H9 (cell line): ENCODE measurements around the gene VILL. TPM values are rescaled to one million over a fixed set of nuclear protein-coding genes. Genes with fewer than 3 reads are reported as not detected.

ENCODE experiments used
- DNase-seq: peaks from one replicate; pipeline ENCODE4 v3.0.0-alpha.2; 2017
- H2AFZ ChIP-seq: one replicate; pipeline ENCODE4 v1.6.1; 2013; ENCODE audit warnings: mild to moderate bottlenecking, low read length, control low read depth, moderate library complexity
- H2AK5ac ChIP-seq: 2 replicates; pipeline ENCODE4 v1.6.1; 2013; ENCODE audit warnings: low read length, control low read depth, mixed read lengths; ENCODE audit not compliant: insufficient read length
- H2BK120ac ChIP-seq: one replicate; pipeline ENCODE4 v1.6.1; 2013; ENCODE audit warnings: low read depth, mild to moderate bottlenecking, low read length, control low read depth, inconsistent platforms; ENCODE audit not compliant: poor library complexity, severe bottlenecking
- H2BK12ac ChIP-seq: 2 replicates; pipeline ENCODE4 v1.6.1; 2013; ENCODE audit warnings: low read length, control low read depth, mixed read lengths, low read depth; ENCODE audit not compliant: insufficient read length
- H2BK15ac ChIP-seq: 2 replicates; pipeline ENCODE4 v1.6.1; 2013; ENCODE audit warnings: low read depth, low read length, control low read depth
- H2BK20ac ChIP-seq: one replicate; pipeline ENCODE4 v1.6.1; 2013; ENCODE audit warnings: low read depth, mild to moderate bottlenecking, low read length, control low read depth, inconsistent platforms; ENCODE audit not compliant: poor library complexity, severe bottlenecking
- H2BK5ac ChIP-seq: 2 replicates; pipeline ENCODE4 v1.6.1; 2013; ENCODE audit warnings: low read length, control low read depth, mixed read lengths; ENCODE audit not compliant: insufficient read length
- H3K14ac ChIP-seq: 2 replicates; pipeline ENCODE4 v1.6.1; 2013; ENCODE audit warnings: low read length, control low read depth; ENCODE audit not compliant: insufficient read depth
- H3K18ac ChIP-seq: 2 replicates; pipeline ENCODE4 v1.6.1; 2013; ENCODE audit warnings: low read depth, mild to moderate bottlenecking, mixed read lengths, low read length, control low read depth; ENCODE audit not compliant: insufficient read length
- H3K23ac ChIP-seq: 2 replicates; pipeline ENCODE4 v1.6.1; 2013; ENCODE audit warnings: low read length, control low read depth, mixed read lengths, low read depth; ENCODE audit not compliant: insufficient read length
- H3K23me2 ChIP-seq: 2 replicates; pipeline ENCODE4 v1.6.1; 2013; ENCODE audit warnings: low read depth, mild to moderate bottlenecking, mixed read lengths, low read length, control low read depth; ENCODE audit not compliant: insufficient read length, poor library complexity, severe bottlenecking
- H3K27ac ChIP-seq: 2 replicates; pipeline ENCODE4 v1.5.1; 2013; ENCODE audit warnings: low read length, control low read depth, mixed read lengths, low read depth; ENCODE audit not compliant: insufficient read length
- H3K27me3 ChIP-seq: 2 replicates; pipeline ENCODE4 v1.6.1; 2013; ENCODE audit warnings: low read length, control low read depth, inconsistent platforms; ENCODE audit not compliant: insufficient read depth
- H3K4ac ChIP-seq: 2 replicates; pipeline ENCODE4 v1.6.1; 2013; ENCODE audit warnings: low read depth, mild to moderate bottlenecking, control low read depth, inconsistent platforms, low read length, moderate library complexity
- H3K4me1 ChIP-seq: 2 replicates; pipeline ENCODE4 v1.6.1; 2013; ENCODE audit warnings: low read length, control low read depth, inconsistent platforms; ENCODE audit not compliant: insufficient read depth
- H3K4me2 ChIP-seq: 2 replicates; pipeline ENCODE4 v1.6.1; 2013; ENCODE audit warnings: low read length, control low read depth, mixed read lengths; ENCODE audit not compliant: insufficient read length, insufficient read depth
- H3K56ac ChIP-seq: 2 replicates; pipeline ENCODE4 v1.6.1; 2013; ENCODE audit warnings: low read depth, mild to moderate bottlenecking, mixed read lengths, low read length, control low read depth; ENCODE audit not compliant: insufficient read length
- H3K79me1 ChIP-seq: 2 replicates; pipeline ENCODE4 v1.6.1; 2013; ENCODE audit warnings: low read depth, mild to moderate bottlenecking, moderate library complexity, low read length, control low read depth, inconsistent platforms; ENCODE audit not compliant: insufficient read depth, poor library complexity, severe bottlenecking
- H3K79me2 ChIP-seq: 2 replicates; pipeline ENCODE4 v1.6.1; 2013; ENCODE audit warnings: low read length, control low read depth, inconsistent platforms; ENCODE audit not compliant: insufficient read depth
- H3K9ac ChIP-seq: 2 replicates; pipeline ENCODE4 v1.6.1; 2013; ENCODE audit warnings: low read length, control low read depth, mixed read lengths; ENCODE audit not compliant: insufficient read length; ENCODE audit errors: extremely low read depth
- H3K9me3 ChIP-seq: one replicate; pipeline ENCODE4 v1.6.1; 2013; ENCODE audit warnings: low read depth, low read length, inconsistent platforms; ENCODE audit not compliant: control insufficient read depth
- H3T11ph ChIP-seq: one replicate; pipeline ENCODE4 v1.6.1; 2013; ENCODE audit warnings: mild to moderate bottlenecking, low read length, control low read depth, inconsistent platforms
- H4K20me1 ChIP-seq: one replicate; pipeline ENCODE4 v1.6.1; 2013; ENCODE audit not compliant: control insufficient read depth, insufficient read length, insufficient read depth
- H4K5ac ChIP-seq: 2 replicates; pipeline ENCODE4 v1.6.1; 2013; ENCODE audit warnings: low read depth, mild to moderate bottlenecking, mixed read lengths, low read length, control low read depth; ENCODE audit not compliant: insufficient read length
- H4K8ac ChIP-seq: replicated peaks from 2 replicates; pipeline ENCODE4 v1.6.1; 2013; ENCODE audit warnings: low read length, control low read depth, mixed read lengths, low read depth; ENCODE audit not compliant: insufficient read length
- H4K91ac ChIP-seq: 2 replicates; pipeline ENCODE4 v1.6.1; 2013; ENCODE audit warnings: low read depth, mild to moderate bottlenecking, moderate library complexity, mixed read lengths, low read length, control low read depth; ENCODE audit not compliant: insufficient read length
- H3K27ac Mint-ChIP-seq, 3 experiments: 2 replicates in 2 of 3; 3 replicates in 1 of 3; pipeline ENCODE4 v1.8.0; 2020 to 2021; ENCODE audit warnings: mixed read lengths in 3 of 3, mild to moderate bottlenecking in 1 of 3, moderate library complexity in 1 of 3
- H3K27me3 Mint-ChIP-seq: 2 replicates; pipeline ENCODE4 v1.8.0; 2021; ENCODE audit warnings: low read depth, mild to moderate bottlenecking, moderate library complexity, mixed read lengths
- H3K36me3 Mint-ChIP-seq, 3 experiments: 2 replicates in 2 of 3; 3 replicates in 1 of 3; pipeline ENCODE4 v1.8.0; 2020 to 2021; ENCODE audit warnings: low read depth in 3 of 3, mixed read lengths in 3 of 3; ENCODE audit not compliant: insufficient read depth in 1 of 3
- H3K4me1 Mint-ChIP-seq, 2 experiments: 2 replicates each; pipeline ENCODE4 v1.8.0; 2020; ENCODE audit warnings: mixed read lengths in 2 of 2
- H3K4me3 Mint-ChIP-seq, 2 experiments: 2 replicates in 1 of 2; 3 replicates in 1 of 2; pipeline ENCODE4 v1.8.0; 2020 to 2021; ENCODE audit warnings: mild to moderate bottlenecking in 2 of 2, mixed read lengths in 2 of 2, moderate library complexity in 1 of 2
- H3K9me3 Mint-ChIP-seq, 2 experiments: 2 replicates in 1 of 2; 3 replicates in 1 of 2; pipeline ENCODE4 v1.8.0; 2020; ENCODE audit warnings: mild to moderate bottlenecking in 2 of 2, mixed read lengths in 2 of 2, moderate library complexity in 1 of 2
- WGBS: extraction: QIAGEN DNeasy Blood & Tissue Kit; methylation state at CpG from one replicate; pipeline ENCODE4 v1.1.7; 2013; ENCODE audit warnings: missing lambda C conversion rate, low lambda C conversion rate, mixed read lengths; ENCODE audit not compliant: insufficient read length; ENCODE audit errors: extremely low coverage; 5-methylcytosine and 5-hydroxymethylcytosine counted together
- total RNA-seq: library from RNA; stranded (reverse); gene quantifications from 2 replicates; pipeline ENCODE4 v1.2.1, GENCODE V29; 2021
- TF ChIP-seq, protein P1 (sequence below): fragments of 200-600 bp; sonication (generic); conservative IDR thresholded peaks from 3 replicates; pipeline ENCODE4 v1.8.0; 2021; ENCODE audit warnings: antibody characterized with exemption, mild to moderate bottlenecking

VILL gene
- total RNA-seq, 1 experiment from 2014 or later, result 3.2 TPM

DNA sequence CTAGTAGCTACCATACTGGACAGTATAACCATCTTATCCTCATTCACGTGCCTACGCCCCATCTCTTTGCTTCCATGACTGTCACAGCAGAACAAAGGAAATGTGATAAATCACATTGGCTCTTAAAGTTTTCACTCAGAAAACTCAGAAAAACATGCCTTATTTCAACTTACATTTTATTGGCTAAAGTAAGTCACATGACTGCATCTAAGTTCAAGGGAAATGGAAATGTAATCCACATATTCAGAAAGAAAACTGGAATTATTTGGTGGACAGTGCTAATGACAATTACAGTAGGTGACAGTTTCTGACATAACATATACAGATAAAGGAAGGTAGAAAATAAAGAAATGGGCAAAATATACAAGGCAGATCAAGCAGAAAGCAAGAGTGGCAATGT lies 37.4 kb upstream of the VILL start:
- Histone ChIP-seq H4K20me1 (no peaks in the 10 kb centered on the region), H3K9ac (no peak overlapping the region), H3K79me2 (no peaks in the 10 kb centered on the region), H4K5ac (no peak overlapping the region), H4K91ac (no peak overlapping the region), H3K14ac (no peak overlapping the region), H2BK15ac (no peak overlapping the region), H3K4me2 (no peak overlapping the region), H2AFZ (no peak overlapping the region), H3K23me2 (no peaks in the 10 kb centered on the region), H3K4me1 (peaks cover 3% of the 10 kb centered on the region), H3K18ac (no peak overlapping the region), H3K9me3 (no peaks in the 10 kb centered on the region), H2BK12ac (no peak overlapping the region), H3K79me1 (no peaks in the 10 kb centered on the region), H3K27ac (no peak overlapping the region), H2AK5ac (no peak overlapping the region), H3K27me3 (no peaks in the 10 kb centered on the region), H2BK5ac (no peak overlapping the region), H2BK120ac (no peak overlapping the region), H2BK20ac (no peak overlapping the region), H3T11ph (no peak overlapping the region), H3K4ac (no peak overlapping the region), H4K8ac (no peak overlapping the region), H3K56ac (no peak overlapping the region), H3K23ac (no peak overlapping the region)
- Mint-ChIP-seq H3K27me3 (no peaks in the 10 kb centered on the region), H3K27ac (no peak overlapping the region), H3K36me3 (peaks cover 0 to 4% (median 2%) of the 10 kb centered on the region in 3 experiments; a peak in 2 of 7 replicates), H3K9me3 (no peaks in the 10 kb centered on the region), H3K4me3 (no peak overlapping the region), H3K4me1 (peaks cover 15 to 17% of the 10 kb centered on the region in 2 experiments)
- no peak for DNase-seq
- WGBS, result no CpG with 5 or more reads among the region's 2 CpGs
- TF ChIP-seq, protein P1, sequence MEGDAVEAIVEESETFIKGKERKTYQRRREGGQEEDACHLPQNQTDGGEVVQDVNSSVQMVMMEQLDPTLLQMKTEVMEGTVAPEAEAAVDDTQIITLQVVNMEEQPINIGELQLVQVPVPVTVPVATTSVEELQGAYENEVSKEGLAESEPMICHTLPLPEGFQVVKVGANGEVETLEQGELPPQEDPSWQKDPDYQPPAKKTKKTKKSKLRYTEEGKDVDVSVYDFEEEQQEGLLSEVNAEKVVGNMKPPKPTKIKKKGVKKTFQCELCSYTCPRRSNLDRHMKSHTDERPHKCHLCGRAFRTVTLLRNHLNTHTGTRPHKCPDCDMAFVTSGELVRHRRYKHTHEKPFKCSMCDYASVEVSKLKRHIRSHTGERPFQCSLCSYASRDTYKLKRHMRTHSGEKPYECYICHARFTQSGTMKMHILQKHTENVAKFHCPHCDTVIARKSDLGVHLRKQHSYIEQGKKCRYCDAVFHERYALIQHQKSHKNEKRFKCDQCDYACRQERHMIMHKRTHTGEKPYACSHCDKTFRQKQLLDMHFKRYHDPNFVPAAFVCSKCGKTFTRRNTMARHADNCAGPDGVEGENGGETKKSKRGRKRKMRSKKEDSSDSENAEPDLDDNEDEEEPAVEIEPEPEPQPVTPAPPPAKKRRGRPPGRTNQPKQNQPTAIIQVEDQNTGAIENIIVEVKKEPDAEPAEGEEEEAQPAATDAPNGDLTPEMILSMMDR, result no peak
